Raji (cell line): ENCODE data around the gene ANO8.

Experiments used
- POLR2A ChIP-seq: IDR thresholded peaks from 2 replicates; pipeline ENCODE4 v1.6.1; 2011; ENCODE audit warnings: low read depth, low read length, control low read depth; ENCODE audit not compliant: insufficient read depth

Gene ANO8, protein sequence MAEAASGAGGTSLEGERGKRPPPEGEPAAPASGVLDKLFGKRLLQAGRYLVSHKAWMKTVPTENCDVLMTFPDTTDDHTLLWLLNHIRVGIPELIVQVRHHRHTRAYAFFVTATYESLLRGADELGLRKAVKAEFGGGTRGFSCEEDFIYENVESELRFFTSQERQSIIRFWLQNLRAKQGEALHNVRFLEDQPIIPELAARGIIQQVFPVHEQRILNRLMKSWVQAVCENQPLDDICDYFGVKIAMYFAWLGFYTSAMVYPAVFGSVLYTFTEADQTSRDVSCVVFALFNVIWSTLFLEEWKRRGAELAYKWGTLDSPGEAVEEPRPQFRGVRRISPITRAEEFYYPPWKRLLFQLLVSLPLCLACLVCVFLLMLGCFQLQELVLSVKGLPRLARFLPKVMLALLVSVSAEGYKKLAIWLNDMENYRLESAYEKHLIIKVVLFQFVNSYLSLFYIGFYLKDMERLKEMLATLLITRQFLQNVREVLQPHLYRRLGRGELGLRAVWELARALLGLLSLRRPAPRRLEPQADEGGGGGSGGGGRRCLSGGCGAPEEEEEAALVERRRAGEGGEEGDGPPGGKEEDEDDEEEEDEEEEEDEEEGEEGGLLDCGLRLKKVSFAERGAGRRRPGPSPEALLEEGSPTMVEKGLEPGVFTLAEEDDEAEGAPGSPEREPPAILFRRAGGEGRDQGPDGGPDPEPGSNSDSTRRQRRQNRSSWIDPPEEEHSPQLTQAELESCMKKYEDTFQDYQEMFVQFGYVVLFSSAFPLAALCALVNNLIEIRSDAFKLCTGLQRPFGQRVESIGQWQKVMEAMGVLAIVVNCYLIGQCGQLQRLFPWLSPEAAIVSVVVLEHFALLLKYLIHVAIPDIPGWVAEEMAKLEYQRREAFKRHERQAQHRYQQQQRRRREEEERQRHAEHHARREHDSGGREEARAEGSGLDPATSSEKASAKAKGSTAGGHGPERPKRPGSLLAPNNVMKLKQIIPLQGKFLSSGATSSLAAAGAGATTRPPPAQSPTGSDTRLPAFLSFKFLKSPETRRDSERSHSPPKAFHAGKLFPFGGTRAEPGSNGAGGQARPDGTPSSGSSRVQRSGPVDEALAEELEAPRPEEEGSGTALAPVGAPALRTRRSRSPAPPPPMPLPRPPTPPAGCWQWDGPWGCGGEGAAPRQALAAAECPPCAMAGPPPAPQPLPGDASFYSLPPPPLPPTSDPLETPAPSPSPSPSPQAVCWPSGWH

DNA sequence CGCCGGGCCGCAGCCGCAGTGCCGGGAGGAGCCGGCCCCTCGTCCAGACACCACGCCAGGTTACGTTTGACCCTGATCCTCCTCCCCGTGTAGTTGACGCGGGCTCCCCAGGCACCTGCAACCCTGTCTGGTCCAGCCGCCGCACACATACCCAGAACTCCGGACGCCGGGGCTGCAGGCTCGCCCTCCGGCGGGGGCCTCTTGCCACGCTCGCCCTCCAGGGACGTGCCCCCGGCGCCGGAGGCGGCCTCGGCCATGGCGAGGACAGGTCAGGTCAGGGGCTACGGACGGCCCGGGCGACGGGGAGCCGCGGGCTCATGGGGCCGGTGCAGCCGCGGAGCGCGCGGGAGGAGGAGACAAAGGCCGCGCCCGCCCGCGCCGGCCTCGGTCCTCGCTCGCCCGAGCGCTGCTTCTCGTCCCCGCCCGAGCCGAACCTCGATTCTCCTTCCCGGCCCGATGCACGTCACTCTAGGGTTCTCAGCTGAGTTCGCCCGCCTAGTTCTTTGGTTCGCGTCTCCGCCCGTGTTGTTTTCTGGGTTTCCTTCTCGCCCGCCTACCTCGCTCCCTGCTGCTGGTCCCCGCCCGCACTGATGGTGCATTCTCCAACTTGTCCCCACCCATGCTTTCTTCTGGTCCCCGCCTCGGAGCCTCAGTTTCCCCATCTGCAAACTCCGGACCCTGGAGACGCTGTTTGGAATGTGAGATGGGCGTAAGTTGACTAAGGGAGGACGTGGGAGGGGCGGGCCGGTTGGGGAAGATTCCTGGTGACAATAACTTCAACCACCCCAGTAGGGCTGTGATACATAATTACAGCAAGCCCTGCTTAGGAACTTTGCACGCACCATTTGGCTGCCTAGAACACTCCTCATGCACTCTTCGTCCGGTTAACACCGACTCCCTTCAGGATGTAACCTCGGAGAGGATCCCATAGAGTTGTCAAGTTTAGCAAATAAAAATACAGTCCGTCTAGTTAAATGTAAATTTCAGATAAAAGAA lies at the start of gene ANO8:
Gene ANO8, minus strand, starts transcription at position 442 of the 996 bp plus-strand sequence. Its CDS starts 185 bp downstream, at position 257.
- peak; percentile 46; the same call in 1 of the 2 replicates for TF ChIP-seq POLR2A

DNA sequence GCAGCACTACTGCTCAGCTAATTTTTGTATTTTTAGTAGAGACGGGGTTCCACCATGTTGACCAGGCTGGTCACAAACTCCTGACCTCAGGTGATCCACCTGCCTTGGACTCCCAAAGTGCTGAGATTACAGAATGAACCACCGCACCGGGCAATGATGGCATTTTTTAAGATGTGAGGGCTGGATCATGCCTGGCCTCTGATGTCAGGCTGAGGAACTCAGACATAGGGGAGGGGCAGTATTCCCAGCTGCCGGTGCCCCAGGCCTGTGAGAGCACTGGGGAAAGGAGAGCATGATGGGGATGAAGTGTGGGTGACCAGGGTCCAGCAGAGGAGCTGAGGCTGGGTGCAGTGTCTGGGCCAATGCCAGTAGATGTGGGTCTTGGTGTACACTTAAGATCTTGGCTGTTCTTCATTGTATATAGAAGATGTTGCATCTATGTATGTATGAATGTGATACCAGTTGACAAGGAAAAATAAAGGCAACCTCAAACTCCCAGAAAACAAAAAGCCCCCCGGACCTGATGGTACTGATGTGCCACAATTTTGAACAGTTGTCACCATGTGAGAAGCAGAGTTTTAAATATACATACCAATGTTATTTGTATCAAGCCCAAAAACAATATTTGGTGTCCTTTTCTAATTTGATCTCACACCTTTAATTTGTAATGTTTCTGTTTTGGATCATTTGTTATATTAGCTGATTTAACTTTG lies 45.9 kb upstream of the ANO8 start:
- TF ChIP-seq POLR2A, result no peak

DNA sequence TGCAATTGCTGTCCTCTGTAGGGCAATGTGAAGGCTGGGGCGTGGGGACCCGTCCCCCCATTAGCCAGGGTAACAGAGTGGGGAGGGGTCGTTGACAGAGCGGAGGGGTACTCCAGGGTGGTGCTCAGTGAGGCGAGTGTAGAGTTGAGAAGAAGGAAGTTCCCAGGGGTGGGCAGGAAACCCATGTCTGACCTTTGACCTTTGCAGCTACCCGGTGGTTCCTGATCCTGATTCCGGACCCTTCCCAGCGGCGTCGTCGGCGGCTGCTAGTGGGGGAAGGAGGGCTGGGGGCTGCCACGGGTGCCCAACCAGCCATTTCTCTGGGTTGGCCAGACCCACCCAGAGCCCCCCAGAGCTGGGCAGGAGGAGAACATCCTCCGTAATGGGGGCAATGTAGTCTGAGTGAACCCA lies 44.6 kb upstream of the ANO8 start:
- no peak for TF ChIP-seq POLR2A

DNA sequence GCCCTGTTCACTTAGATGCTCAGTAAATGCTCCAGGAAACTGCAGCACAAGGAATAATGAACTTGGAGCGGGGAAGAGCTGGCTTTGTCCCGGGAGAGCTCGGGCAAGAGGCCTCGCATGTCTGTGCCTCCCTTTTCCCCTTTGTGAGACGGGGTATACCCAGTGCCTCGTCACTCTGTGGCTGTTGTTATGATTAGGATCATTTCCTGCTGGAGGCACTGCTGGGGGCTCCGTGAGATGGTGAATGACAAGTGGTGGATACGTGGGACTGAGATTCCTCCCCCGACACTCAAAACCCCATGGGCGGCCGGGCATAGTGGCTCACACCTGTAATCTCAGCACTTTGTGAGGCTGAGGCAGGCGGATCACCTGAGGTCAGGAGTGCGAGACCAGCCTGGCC lies 43.6 kb upstream of the ANO8 start:
- TF ChIP-seq POLR2A, result no peak

DNA sequence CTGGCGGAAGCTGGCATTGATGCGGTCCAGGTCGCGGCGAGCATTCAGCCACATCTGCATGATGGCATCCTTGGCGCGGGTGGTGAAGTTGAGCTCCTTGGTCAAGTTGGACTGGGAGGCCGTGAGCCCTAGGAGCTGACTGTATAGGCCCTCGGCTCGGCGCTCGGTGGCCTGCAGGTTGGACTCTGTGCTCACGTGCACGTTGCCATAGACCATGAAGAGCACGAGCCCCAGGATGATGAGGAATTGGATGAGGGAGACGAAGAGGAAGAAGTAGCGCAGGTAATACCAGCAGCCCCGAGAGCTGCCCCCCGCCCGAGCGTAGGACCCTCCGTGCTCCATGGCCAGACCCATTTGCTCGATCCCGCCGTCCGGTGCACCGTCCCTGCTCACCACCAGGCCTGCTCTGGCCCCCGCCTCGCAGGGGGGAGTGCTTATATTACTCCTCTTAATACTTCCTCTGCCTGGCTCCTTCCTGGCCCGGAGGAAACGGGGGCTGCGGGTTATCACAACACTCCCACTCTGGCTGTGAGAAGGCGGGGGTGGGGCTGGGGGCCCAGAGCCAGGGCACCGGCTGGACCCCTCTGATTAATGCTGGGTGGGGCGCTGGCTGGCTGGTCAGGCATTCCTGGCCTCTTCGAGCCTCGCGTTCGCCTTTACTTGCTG lies 42.4 kb upstream of the ANO8 start, which contains the start of gene PLVAP:
Gene PLVAP, minus strand, starts transcription at position 408 of the 666 bp plus-strand sequence. Its CDS starts 54 bp downstream, at position 354.
- no peak for TF ChIP-seq POLR2A

DNA sequence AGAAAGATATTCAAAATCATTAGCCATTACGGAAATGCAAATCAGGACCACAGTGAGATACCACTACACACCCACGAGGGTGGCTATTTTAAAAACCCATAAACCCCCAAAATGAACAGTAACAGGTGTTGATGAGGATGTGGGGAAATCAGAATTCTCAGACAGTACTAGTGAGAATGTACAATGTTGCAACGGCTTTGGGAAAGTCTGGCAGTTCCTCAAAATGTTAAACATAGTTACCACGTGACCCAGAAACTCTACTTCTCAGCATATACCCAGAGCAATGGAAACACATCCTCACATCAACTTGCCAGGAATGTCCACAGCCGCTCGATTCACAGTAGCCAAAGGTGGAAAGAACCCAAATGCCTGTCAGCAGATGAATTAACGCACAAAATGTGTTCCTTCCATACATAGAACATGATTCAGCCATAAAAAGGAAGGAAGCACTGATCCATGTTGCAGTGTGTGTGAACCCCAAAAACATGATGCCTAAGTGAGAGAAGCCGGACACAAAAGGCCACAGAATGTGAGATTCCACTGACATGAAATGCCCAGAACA lies 35.5 kb upstream of the ANO8 start:
- no peak for TF ChIP-seq POLR2A

DNA sequence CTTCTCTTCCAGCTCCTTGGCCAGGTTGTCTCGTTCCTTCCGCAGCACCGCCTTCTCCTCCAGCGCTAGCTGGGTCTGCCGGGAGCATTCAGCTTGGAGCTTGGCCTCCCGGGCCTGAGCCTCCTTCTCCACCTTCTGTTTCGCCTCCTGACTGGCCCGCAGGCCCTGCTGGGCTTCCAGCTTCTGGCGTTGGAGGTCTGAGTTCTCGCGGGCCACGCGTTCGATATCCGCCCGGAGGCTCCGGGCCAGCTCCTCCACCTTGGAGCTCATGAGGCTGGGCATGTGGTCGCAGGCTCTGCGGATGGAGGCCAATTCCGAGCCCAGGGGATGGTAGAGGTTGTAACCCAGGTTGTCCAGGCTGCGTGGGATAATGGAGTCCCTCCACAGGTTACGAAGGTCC lies 30.7 kb upstream of the ANO8 start:
- no peak for TF ChIP-seq POLR2A

DNA sequence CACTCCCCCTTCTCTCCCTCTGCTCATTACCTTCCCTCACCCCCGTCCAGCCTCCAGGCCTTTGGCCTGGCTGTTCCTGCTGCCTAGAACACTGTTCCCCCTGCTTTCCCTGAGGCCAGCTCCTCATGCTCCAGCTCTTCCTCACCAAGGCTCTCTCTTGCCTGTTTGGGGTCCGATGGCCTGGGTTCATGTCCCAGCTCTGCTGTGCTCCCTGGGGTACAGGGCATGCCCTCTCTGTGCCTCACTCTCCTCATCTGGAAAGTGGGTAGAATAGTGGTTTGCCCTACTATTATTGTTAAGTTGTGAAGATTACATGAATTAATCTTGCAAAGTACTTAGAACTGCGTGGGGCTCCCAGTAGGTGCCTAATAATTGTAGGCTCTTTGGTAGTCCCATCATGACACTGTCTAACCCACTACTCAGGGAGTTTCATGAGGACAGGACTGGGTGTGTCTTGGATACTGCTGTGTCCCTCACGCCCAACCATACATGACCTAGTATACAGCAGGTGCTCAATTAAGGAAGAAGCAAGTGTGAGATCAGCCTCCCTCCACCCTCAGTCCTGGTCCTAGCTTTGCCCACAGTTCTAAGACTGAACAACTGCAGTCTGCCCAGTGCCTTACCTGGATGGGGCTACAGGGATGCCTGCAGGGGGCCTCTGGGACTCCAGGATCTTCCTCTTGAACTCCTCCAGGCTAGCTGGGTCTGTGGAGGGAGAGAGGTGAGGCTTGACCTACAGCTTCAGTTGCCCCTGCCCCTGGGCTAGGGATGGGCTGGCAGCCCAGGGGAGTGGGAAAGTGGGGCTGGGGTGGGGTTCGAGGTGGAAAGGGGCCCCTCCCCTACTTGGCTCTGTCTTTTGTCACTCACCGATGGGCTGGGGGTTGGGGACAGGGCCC lies 25.5 kb upstream of the ANO8 start:
- no peak for TF ChIP-seq POLR2A

DNA sequence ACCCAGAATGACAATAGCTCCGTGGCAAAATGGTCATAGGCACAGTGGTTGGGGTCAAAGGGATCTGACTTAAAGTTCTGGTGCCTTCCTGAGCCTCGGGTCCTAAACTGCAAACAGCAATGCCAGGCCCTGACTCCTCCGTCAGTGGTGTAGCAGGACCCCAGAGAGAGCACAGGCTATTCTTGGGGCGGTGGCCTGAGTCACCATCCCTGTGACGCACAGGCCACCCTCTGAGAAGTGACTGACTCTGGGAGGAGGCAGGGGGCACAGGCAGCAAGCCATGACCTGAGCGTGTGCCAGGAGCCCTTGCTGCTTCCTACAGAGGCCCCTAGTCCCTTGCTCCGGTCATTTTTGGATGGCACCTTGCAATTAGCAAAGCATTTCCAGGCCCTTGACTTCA lies 23.7 kb upstream of the ANO8 start:
- no peak for TF ChIP-seq POLR2A

DNA sequence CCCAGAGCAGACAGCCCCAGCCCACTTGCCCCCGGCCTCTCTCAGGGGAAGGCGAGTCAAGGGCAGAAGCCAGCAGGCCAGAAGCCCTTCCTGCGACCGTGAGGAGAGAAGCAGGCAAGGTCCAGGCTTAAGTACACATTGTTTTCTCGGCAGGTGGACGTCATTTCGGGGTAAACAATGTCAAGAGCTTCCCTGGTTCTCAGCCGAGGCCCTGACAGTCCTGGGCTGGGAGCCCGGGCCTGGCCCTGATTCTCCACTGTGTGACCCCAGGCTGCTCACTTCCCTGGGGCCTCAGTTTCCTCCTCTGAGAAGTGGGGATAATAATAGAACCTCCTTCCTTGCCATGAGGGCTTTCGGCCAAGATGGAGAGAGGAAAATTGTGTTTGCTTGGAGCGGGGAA lies 23.1 kb upstream of the ANO8 start:
- TF ChIP-seq POLR2A, result no peak

DNA sequence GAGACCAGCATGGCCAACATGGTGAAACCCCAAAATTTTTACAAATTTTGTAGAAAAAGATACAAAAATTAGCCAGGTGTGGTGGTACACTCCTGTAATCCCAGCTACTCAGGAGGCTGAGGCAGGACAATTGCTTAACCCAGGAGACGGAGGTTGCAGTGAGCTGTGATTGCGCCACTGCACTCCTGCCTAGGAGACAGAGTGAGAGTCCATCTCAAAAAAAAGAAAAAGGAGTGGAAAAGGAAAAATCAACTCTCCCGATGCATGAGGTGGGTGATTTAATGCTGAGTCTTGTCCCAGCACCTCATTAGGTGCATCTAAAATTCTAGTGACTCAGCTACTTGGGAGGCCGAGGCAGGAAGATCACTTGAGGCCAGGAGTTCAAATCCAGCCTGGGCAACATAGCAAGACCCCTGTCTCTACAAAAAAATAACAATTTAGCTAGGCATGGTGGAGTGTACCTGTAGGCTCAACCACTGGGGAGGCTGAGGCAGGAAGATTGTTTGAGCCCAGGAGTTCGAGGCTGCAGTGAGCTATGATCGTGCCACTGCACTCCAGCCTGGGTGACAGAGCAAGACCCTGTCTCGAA lies 22.5 kb upstream of the ANO8 start:
- no peak for TF ChIP-seq POLR2A
